Neural progenitor cell (in vitro differentiated cells): Measurements from ENCODE around the gene HPSE2.

ENCODE experiments used
- EZH2 ChIP-seq: fragments of 200-600 bp; sonication (generic); IDR thresholded peaks from 2 replicates; pipeline ENCODE4 v1.6.1; 2017; ENCODE audit warnings: antibody characterized with exemption, mild to moderate bottlenecking, moderate library complexity
- EZH2phosphoT487 ChIP-seq: fragments of 200-600 bp; sonication (generic); IDR thresholded peaks from 2 replicates; pipeline ENCODE4 v1.6.1; 2017; ENCODE audit warnings: antibody characterized with exemption
- TF ChIP-seq, protein P1 (sequence below): fragments of 200-600 bp; sonication (generic); IDR thresholded peaks from 2 replicates; pipeline ENCODE4 v1.5.1; 2017; ENCODE audit warnings: antibody characterized with exemption, mild to moderate bottlenecking

DNA sequence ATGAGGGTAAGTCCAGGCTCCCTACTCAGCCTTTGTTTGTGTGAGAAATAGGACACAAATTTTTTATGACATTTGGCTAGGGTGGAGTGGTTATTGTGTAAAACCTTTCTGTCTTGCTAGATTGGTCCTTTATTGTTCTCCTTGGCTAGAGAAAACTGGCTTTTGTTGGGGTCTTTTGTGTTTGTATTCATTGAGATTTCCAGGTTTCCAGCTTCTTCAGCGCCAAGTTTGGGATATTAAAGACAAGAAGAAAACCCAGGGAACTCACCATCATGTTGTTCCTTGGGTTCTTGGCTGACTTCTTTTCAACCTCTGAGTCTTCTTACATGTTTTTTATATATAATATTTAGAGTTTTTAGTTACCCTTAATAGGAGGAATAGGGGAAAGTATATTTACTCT, 310.0 kb downstream of the HPSE2 start:
- TF ChIP-seq, protein P1, sequence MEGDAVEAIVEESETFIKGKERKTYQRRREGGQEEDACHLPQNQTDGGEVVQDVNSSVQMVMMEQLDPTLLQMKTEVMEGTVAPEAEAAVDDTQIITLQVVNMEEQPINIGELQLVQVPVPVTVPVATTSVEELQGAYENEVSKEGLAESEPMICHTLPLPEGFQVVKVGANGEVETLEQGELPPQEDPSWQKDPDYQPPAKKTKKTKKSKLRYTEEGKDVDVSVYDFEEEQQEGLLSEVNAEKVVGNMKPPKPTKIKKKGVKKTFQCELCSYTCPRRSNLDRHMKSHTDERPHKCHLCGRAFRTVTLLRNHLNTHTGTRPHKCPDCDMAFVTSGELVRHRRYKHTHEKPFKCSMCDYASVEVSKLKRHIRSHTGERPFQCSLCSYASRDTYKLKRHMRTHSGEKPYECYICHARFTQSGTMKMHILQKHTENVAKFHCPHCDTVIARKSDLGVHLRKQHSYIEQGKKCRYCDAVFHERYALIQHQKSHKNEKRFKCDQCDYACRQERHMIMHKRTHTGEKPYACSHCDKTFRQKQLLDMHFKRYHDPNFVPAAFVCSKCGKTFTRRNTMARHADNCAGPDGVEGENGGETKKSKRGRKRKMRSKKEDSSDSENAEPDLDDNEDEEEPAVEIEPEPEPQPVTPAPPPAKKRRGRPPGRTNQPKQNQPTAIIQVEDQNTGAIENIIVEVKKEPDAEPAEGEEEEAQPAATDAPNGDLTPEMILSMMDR: no peak
- TF ChIP-seq EZH2 (no peak), EZH2phosphoT487 (no peak)
